OCI-LY7 (cell line): ENCODE measurements around the gene ADGRG3. TPM values are rescaled to one million over a fixed set of nuclear protein-coding genes. Genes with fewer than 3 reads are reported as not detected.
"Not testable (repeated sequence)": the region's sequence is repeated elsewhere in the genome, so short reads cannot be mapped to it uniquely, and the experiment has no call there.

Source experiments
- BruUV-seq: library from RNA; stranded (reverse); fragments of 400-500 nt; replicated peaks from 2 replicates; lab custom pipeline; 2021; lab: Mats Ljungman, UMichigan
- CTCF ChIA-PET: fragments of 300-600 bp; sonication (Branson Sonifier 250); formaldehyde crosslinking; loops from one replicate; lab custom pipeline; 2022; ENCODE audit warnings: antibody characterized with exemption; ENCODE audit not compliant: unreplicated experiment; lab: Charles Lee
- POLR2A ChIA-PET: fragments of 300-600 bp; sonication (Branson Sonifier 250); formaldehyde crosslinking; loops from one replicate; lab custom pipeline; 2022; ENCODE audit warnings: antibody characterized with exemption; lab: Charles Lee
- DNase-seq: peaks from one replicate; pipeline ENCODE4 v3.0.0-alpha.2; 2015; ENCODE audit warnings: low spot score
- H2AFZ ChIP-seq: fragments of 200-600 bp; sonication (generic), shearing (Covaris generic); 2 replicates; pipeline ENCODE4 v1.6.1; 2014; ENCODE audit warnings: mild to moderate bottlenecking, antibody characterized with exemption, low read length, moderate library complexity
- H3K27ac ChIP-seq: fragments of 200-600 bp; sonication (generic); 2 replicates; pipeline ENCODE4 v1.5.1; 2014; ENCODE audit warnings: mixed run types, low read depth, mild to moderate bottlenecking, moderate library complexity, low read length, inconsistent platforms; ENCODE audit not compliant: poor library complexity, severe bottlenecking
- H3K36me3 ChIP-seq: fragments of 200-600 bp; sonication (generic); 2 replicates; pipeline ENCODE4 v1.6.1; 2014; ENCODE audit warnings: mild to moderate bottlenecking, antibody characterized with exemption, low read length, moderate library complexity, mixed read lengths; ENCODE audit not compliant: insufficient read depth
- H3K4me1 ChIP-seq: fragments of 200-600 bp; sonication (generic); 2 replicates; pipeline ENCODE4 v1.5.1; 2014; ENCODE audit warnings: mild to moderate bottlenecking, low read length; ENCODE audit not compliant: insufficient read depth, poor library complexity, severe bottlenecking
- H3K4me2 ChIP-seq: fragments of 200-600 bp; sonication (generic); 2 replicates; pipeline ENCODE4 v1.6.1; 2014; ENCODE audit warnings: mild to moderate bottlenecking, low read length
- H3K4me3 ChIP-seq: fragments of 200-600 bp; sonication (generic); 2 replicates; pipeline ENCODE4 v1.5.1; 2014; ENCODE audit warnings: mild to moderate bottlenecking, low read depth, low read length; ENCODE audit not compliant: poor library complexity, severe bottlenecking
- H3K79me2 ChIP-seq: fragments of 200-600 bp; sonication (generic); 2 replicates; pipeline ENCODE4 v1.6.1; 2016; ENCODE audit warnings: low read depth, mild to moderate bottlenecking, low read length, moderate library complexity, mixed read lengths; ENCODE audit not compliant: insufficient read depth
- H3K9me2 ChIP-seq: fragments of 200-600 bp; sonication (generic); 2 replicates; pipeline ENCODE4 v1.6.1; 2016; ENCODE audit warnings: mild to moderate bottlenecking, low read length, mixed read lengths; ENCODE audit not compliant: insufficient read depth
- H3K9me3 ChIP-seq: fragments of 200-600 bp; sonication (generic); 2 replicates; pipeline ENCODE4 v1.6.1; 2014; ENCODE audit warnings: mild to moderate bottlenecking, mixed run types, low read length, mixed read lengths
- H4K20me1 ChIP-seq: fragments of 200-600 bp; sonication (generic); 2 replicates; pipeline ENCODE4 v1.6.1; 2014; ENCODE audit warnings: mild to moderate bottlenecking, antibody characterized with exemption, low read length, moderate library complexity, mixed read lengths; ENCODE audit not compliant: insufficient read depth
- CTCF ChIP-seq: fragments of 200-600 bp; sonication (generic); conservative IDR thresholded peaks from 2 replicates; pipeline ENCODE4 v1.5.1; 2014; ENCODE audit warnings: mild to moderate bottlenecking, antibody characterized with exemption, low read length, moderate library complexity, mixed read lengths
- EZH2phosphoT487 ChIP-seq: fragments of 200-600 bp; sonication (generic); IDR thresholded peaks from 2 replicates; pipeline ENCODE4 v1.6.1; 2018; ENCODE audit warnings: low read depth, borderline replicate concordance, mild to moderate bottlenecking, mixed run types, antibody characterized with exemption, low read length, moderate library complexity, mixed read lengths
- intact Hi-C: fragments of 100-400 bp; cut with micrococcal nuclease; formaldehyde crosslinking; loops from one replicate; pipeline ENCODE4 v1.10.0; 2022; ENCODE audit not compliant: unreplicated experiment
- total RNA-seq, 2 experiments: library from RNA; depleted of rRNA in 1 of 2; stranded (reverse); fragments of >200 nt in 1 of 2; shearing (Covaris generic) in 1 of 2; gene quantifications; 2 replicates each; pipeline ENCODE4 v1.2.3, GENCODE V29; 2014 to 2022

Gene ADGRG3
- total RNA-seq, 2 experiments from 2014 or later: not detected

- no peak overlapping the region for H3K27ac ChIP-seq
- ChIA-PET CTCF (no interaction called here), POLR2A (interaction anchor here (0.7 kb wide), 1 partner anchor 244 kb away, joined by 3 read pairs; no protein-coding TSS in a partner anchor)
- TF ChIP-seq EZH2phosphoT487: no peak
- no peak for TF ChIP-seq CTCF
- no peak overlapping the region for H3K4me3 ChIP-seq
- H3K4me1 ChIP-seq: no peaks in the 10 kb centered on the region
- H2AFZ ChIP-seq: no peak overlapping the region
- no peaks in the 10 kb centered on the region for H4K20me1 ChIP-seq
- H3K79me2 ChIP-seq: no peaks in the 10 kb centered on the region
- DNase-seq: no peak
- no peak overlapping the region for H3K4me2 ChIP-seq
- intact Hi-C loops: no loop called here
- H3K36me3 ChIP-seq: no peaks in the 10 kb centered on the region
- H3K9me3 ChIP-seq: no peaks in the 10 kb centered on the region
- no TSS peak for BruUV-seq
- H3K9me2 ChIP-seq: no peaks in the 10 kb centered on the region
Measured at GRCh38 chr16:57727610-57728009, 59.5 kb downstream of the ADGRG3 start.

- H3K9me3 ChIP-seq: no peaks in the 10 kb centered on the region
- no TSS peak for BruUV-seq
- ChIA-PET POLR2A (no interaction called here), CTCF (no interaction called here)
- no peaks in the 10 kb centered on the region for H3K79me2 ChIP-seq
- no peak overlapping the region for H3K4me3 ChIP-seq
- H4K20me1 ChIP-seq: no peaks in the 10 kb centered on the region
- H3K4me2 ChIP-seq: no peak overlapping the region
- intact Hi-C loops: no loop called here
- no peak overlapping the region for H2AFZ ChIP-seq
- H3K27ac ChIP-seq: no peak overlapping the region
- no peaks in the 10 kb centered on the region for H3K4me1 ChIP-seq
- DNase-seq: no peak
- TF ChIP-seq EZH2phosphoT487 (no peak), CTCF (no peak)
- no peaks in the 10 kb centered on the region for H3K36me3 ChIP-seq
- H3K9me2 ChIP-seq: no peaks in the 10 kb centered on the region
Measured at GRCh38 chr16:57728336-57729181, 60.5 kb downstream of the ADGRG3 start.

GRCh38 chr16:57729182-57729484 is 61.0 kb downstream of the ADGRG3 start:
- no peaks in the 10 kb centered on the region for H3K79me2 ChIP-seq
- no peak for TF ChIP-seq CTCF
- no peak overlapping the region for H3K27ac ChIP-seq
- H3K9me2 ChIP-seq: no peaks in the 10 kb centered on the region
- no peak overlapping the region for H2AFZ ChIP-seq
- no peaks in the 10 kb centered on the region for H4K20me1 ChIP-seq
- DNase-seq: no peak
- H3K4me3 ChIP-seq: no peak overlapping the region
- no TSS peak for BruUV-seq
- ChIA-PET POLR2A (no interaction called here), CTCF (no interaction called here)
- H3K4me2 ChIP-seq: no peak overlapping the region
- intact Hi-C loops: no loop called here
- no peaks in the 10 kb centered on the region for H3K36me3 ChIP-seq
- H3K4me1 ChIP-seq: peaks cover 1% of the 10 kb centered on the region
- H3K9me3 ChIP-seq: no peaks in the 10 kb centered on the region

GRCh38 chr16:57729852-57730251 is 61.7 kb downstream of the ADGRG3 start:
- H3K4me1 ChIP-seq, H3K4me3 ChIP-seq, H3K4me2 ChIP-seq, H3K36me3 ChIP-seq, H3K79me2 ChIP-seq, BruUV-seq, intact Hi-C loops, H3K9me3 ChIP-seq, H2AFZ ChIP-seq, POLR2A ChIA-PET, CTCF ChIA-PET, H3K9me2 ChIP-seq, H3K27ac ChIP-seq, H4K20me1 ChIP-seq, DNase-seq: not testable (repeated sequence)
